NCI-H2107 treated with DMSO at 0.1 percent for 48 hours (cell line): ENCODE results near the gene CRYZ.
"Not testable (repeated sequence)": the region's sequence is repeated elsewhere in the genome, so short reads cannot be mapped to it uniquely, and the experiment has no call there.

Experiments
- DNase-seq: peaks from one replicate; lab custom pipeline; 2025; ENCODE audit not compliant: unreplicated experiment; lab: John Stamatoyannopoulos, UW

CRYZ gene

DNA sequence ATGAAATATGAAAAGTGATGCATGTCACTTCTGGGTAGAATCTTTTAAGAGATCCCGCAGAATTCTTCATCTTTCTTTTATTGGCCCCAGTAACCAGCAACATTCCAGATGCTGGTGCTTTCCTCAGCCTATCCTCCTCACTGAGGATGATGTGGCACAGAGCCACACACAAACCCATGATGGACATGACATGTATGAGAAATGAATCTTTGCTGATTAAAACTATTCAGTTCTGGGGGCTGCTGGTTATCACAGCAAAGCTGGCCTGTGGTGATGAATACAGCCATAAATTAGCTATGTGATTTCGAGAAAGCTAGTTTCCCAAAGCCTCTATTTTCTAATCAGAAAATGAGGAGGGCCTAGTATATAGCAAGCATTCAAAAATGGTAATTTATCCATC lies 51.0 kb downstream of the CRYZ start:
- DNase-seq = no peak

DNA sequence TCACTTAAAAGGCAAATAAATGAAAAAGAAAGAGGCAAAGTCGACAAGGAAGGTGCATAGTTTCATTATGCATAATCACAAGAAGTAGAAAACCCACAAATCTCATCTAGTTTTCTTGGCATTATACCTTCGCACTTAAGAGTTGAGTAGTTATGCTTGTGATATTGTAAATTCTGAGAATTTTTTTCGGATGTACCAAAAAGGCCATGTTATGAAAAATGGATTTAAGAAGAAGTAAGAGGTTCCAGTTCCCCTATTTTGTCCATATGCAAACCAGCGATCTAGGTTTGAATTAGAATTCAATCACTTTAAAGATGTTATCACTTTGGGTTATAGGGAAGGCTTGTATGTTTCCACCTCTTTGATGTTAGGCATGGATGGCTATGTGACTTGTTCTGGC lies 51.4 kb downstream of the CRYZ start:
- no peak for DNase-seq

- no peak for DNase-seq
Measured at GRCh38 chr1:74681001-74681400, 51.8 kb downstream of the CRYZ start.

GRCh38 chr1:74679811-74680210 lies 53.0 kb downstream of the CRYZ start:
- no peak for DNase-seq

DNA sequence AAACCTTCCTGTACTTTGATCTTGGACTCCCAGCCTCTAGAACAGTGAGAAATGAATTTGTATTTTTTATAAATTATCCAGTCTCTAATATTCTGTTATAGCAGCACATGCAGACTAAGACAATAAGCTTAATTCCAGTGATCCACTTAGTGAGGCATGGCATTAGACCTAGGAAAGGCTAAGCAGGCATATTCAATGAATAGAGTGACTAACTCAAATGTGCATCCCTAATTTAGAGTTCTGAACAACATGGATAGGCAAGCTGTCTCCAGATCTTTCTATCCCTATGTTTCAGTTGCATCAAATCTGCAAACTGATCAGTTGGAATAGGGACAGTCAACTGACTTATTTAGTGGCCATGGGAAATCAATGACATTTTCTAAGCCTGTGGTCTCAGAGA lies 54.9 kb downstream of the CRYZ start:
- DNase-seq = no peak

DNA sequence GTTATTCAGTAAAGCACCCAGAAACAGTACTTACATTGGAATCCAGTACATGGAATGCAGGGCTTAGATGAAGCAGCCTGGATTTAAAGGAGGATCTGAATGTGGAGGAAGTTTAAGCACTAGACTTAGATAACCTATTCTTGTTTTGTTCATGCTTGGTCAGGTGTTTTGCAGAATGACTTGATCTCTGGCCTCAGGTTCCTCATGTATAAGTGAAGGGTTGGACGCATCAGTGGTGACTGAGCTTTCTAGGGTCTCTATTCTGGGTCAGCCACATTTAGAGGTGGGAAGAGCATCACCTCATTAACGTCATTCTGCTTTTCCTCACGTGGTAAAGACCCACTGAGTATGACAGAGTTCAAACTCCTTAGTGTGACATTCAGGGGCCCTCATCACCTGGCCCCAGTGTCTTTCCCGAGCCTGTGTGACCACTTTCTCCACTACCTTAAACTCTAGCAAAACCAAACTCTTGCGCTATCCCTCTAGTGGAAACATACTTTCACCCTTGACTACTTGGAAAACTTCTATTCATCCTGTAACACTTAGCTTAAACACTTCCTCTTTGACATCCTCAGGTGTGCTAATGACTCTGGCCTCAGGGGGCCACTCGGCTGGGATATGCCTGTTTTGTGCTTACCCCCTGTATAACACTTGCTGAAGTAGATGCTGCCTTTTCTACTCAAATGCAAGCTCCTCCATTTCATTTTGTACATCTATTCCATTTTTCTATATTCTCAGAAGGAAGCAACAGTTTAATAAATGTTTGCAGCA lies 58.4 kb downstream of the CRYZ start:
- DNase-seq = no peak

DNA sequence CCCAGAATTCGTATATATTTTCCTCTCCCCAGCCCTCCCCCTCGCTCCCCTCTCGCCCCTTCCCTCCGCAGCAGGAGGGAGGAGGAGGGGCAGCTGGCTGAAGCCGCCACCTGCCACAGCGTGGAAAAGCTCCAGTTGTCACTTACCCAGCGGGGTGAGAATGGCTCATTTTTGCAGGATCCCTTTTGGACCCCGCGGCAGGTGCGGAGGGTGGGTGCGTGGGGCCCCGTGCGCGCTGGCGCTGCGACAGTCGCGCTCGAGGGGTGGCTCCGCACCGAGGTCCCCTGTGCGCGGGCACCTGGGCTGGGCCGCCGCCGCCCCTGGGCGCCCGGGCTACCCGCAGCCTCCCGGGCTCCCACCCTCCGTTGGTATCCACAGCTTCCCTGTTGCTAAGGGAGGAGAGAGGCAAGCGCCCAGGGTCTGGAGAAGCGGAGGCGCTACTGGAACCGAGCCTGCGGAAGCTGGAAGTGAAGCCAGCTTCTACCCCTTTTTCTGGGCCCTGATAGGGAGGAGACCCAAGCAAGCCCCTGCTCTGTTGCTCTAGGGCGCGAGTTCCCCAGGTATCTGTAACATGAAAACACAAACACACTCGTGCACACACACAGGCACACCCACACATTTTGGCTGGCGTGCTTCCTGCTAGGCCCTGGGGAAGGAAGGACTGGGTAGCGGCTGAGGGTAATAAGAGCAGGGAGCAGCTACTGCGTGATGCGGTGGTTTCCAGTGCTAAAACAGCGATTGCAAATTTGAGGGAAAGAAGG lies 59.3 kb downstream of the CRYZ start, which contains the start of gene ERICH3:
Gene ERICH3, minus strand, starts transcription at position 442 of the 761 bp plus-strand sequence. Its CDS starts 273 bp downstream, at position 169.
- peak; percentile 53 for DNase-seq

DNA sequence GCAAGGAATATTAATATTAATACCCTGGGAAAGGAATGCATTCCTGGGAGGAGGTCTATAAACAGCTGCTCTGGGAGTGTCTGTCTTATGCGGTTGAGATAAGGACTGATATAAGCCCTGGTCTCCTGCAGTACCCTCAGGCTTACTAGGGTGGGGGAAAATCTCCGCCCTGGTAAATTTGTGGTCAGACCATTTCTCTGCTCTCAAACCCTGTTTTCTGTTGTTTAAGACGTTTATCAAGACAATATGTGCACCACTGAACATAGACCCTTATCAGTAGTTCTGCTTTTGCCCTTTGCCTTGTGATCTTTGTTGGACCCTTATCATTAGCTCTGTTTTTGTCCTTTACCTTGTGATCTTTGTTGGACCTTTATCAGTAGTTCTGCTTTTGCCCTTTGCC lies 62.0 kb downstream of the CRYZ start:
- not testable (repeated sequence) for DNase-seq
